GM12878 (cell line): ENCODE results near the gene RPL12. TPM values are rescaled to one million over a fixed set of nuclear protein-coding genes. Genes with fewer than 3 reads are reported as not detected.

ENCODE experiments used
- ATAC-seq: fragments of 200-7000 bp; cut with Tn5 transposase; 3 replicates; pipeline ENCODE4 v1.9.1; 2020; ENCODE audit warnings: mild to moderate bottlenecking, moderate library complexity
- BruUV-seq: library from RNA; stranded (reverse); fragments of 400-500 nt; replicated peaks from 2 replicates; lab custom pipeline; 2021; lab: Mats Ljungman, UMichigan
- CTCF ChIA-PET: fragments of 300-600 bp; sonication (Branson Sonifier 250); formaldehyde crosslinking; extraction: SDS; loops from one replicate; lab custom pipeline; 2021; ENCODE audit warnings: inconsistent platforms; lab: Yijun Ruan, JAX
- POLR2A ChIA-PET: fragments of 350-600 bp; formaldehyde crosslinking; extraction: SDS; loops from one replicate; lab custom pipeline; 2021; ENCODE audit warnings: inconsistent platforms; lab: Charles Lee
- RAD21 ChIA-PET: fragments of 300-600 bp; sonication (Branson Sonifier 250); formaldehyde crosslinking; loops from one replicate; lab custom pipeline; 2023; ENCODE audit warnings: antibody characterized with exemption; ENCODE audit not compliant: unreplicated experiment; lab: Charles Lee
- SMC1A ChIA-PET: fragments of 300-600 bp; sonication (Branson Sonifier 250); formaldehyde crosslinking; loops from one replicate; lab custom pipeline; 2023; ENCODE audit not compliant: unreplicated experiment, uncharacterized antibody; lab: Charles Lee
- DNase-seq: peaks from one replicate; pipeline ENCODE4 v3.0.0-alpha.2; 2011; ENCODE audit warnings: low read depth, low spot score
- FAIRE-seq: peaks from 3 replicates; lab custom pipeline; 2011; peaks lifted over from hg19 to GRCh38; lab: Jason Lieb, UNC
- H2AFZ ChIP-seq: 2 replicates; pipeline ENCODE4 v1.6.0; 2011; ENCODE audit warnings: low read depth, low read length, control low read depth; ENCODE audit not compliant: control insufficient read depth
- H3K27ac ChIP-seq: 2 replicates; pipeline ENCODE4 v1.5.1; 2011; ENCODE audit warnings: control low read depth; ENCODE audit not compliant: control insufficient read depth, insufficient read depth
- H3K27me3 ChIP-seq, 2 experiments: replicated peaks in 1 of 2; 2 replicates each; pipeline versions ENCODE4 v1.6.0 to v1.6.1; 2011; ENCODE audit warnings: low read length in 1 of 2; ENCODE audit not compliant: control insufficient read depth in 2 of 2, insufficient read depth in 2 of 2
- H3K36me3 ChIP-seq, 2 experiments: 2 replicates each; pipeline ENCODE4 v1.5.1; 2011; ENCODE audit warnings: low read length in 1 of 2; ENCODE audit not compliant: control insufficient read depth in 2 of 2, insufficient read depth in 2 of 2
- H3K4me1 ChIP-seq: 2 replicates; pipeline ENCODE4 v1.6.1; 2011; ENCODE audit warnings: mild to moderate bottlenecking, low read length, moderate library complexity, mixed read lengths; ENCODE audit not compliant: control insufficient read depth, insufficient read depth
- H3K4me2 ChIP-seq: 2 replicates; pipeline ENCODE4 v1.6.0; 2011; ENCODE audit warnings: control low read depth; ENCODE audit not compliant: control insufficient read depth, insufficient read depth
- H3K4me3 ChIP-seq: fragments of 200-600 bp; sonication (generic); 2 replicates; pipeline ENCODE4 v1.5.1; 2016
- H3K79me2 ChIP-seq: 2 replicates; pipeline ENCODE4 v1.6.0; 2011; ENCODE audit warnings: low read length; ENCODE audit not compliant: control insufficient read depth, insufficient read depth
- H3K9ac ChIP-seq: 2 replicates; pipeline ENCODE4 v1.8.0; 2011; ENCODE audit warnings: low read length, control low read depth, mixed read lengths; ENCODE audit not compliant: control insufficient read depth, insufficient read depth
- H3K9me3 ChIP-seq: replicated peaks from 3 replicates; pipeline ENCODE4 v1.5.1; 2011; ENCODE audit warnings: mild to moderate bottlenecking, low read length; ENCODE audit not compliant: control insufficient read depth, insufficient read depth
- H4K20me1 ChIP-seq: 2 replicates; pipeline ENCODE4 v1.6.0; 2011; ENCODE audit not compliant: control insufficient read depth, insufficient read depth
- HDGF ChIP-seq: fragments of 450-650 bp; IDR thresholded peaks from 2 replicates; pipeline ENCODE4 v1.6.1; 2016; ENCODE audit warnings: antibody characterized with exemption
- KAT2A ChIP-seq: conservative IDR thresholded peaks from 2 replicates; pipeline ENCODE4 v1.6.1; 2011; ENCODE audit warnings: low read depth, low read length; ENCODE audit not compliant: control insufficient read depth
- KLF5 ChIP-seq: fragments of 450-650 bp; IDR thresholded peaks from 2 replicates; pipeline ENCODE4 v1.6.1; 2014; ENCODE audit warnings: mild to moderate bottlenecking; ENCODE audit not compliant: partially characterized antibody
- MTA2 ChIP-seq: fragments of 450-650 bp; IDR thresholded peaks from 2 replicates; pipeline ENCODE4 v1.6.1; 2016; ENCODE audit warnings: low read depth, mild to moderate bottlenecking, moderate library complexity
- NRF1 ChIP-seq: conservative IDR thresholded peaks from 2 replicates; pipeline ENCODE4 v1.6.1; 2011; ENCODE audit warnings: mild to moderate bottlenecking, low read depth, low read length, improper control_type of control experiment
- SMAD1 ChIP-seq: fragments of 450-650 bp; IDR thresholded peaks from 2 replicates; pipeline ENCODE4 v1.6.1; 2018; ENCODE audit warnings: mild to moderate bottlenecking, low read depth; ENCODE audit not compliant: partially characterized antibody
- USF1 ChIP-seq: IDR thresholded peaks from 2 replicates; pipeline ENCODE4 v1.6.1; 2011; ENCODE audit warnings: borderline replicate concordance, low read depth, mild to moderate bottlenecking, moderate library complexity, mixed read lengths, low read length; ENCODE audit not compliant: insufficient read depth; ENCODE audit errors: extremely low read length
- YBX1 ChIP-seq: fragments of 450-650 bp; IDR thresholded peaks from 2 replicates; pipeline ENCODE4 v1.6.1; 2016; ENCODE audit warnings: antibody characterized with exemption
- WGBS: methylation state at CpG from one replicate; pipeline ENCODE4 v1.1.6; 2016; ENCODE audit warnings: low lambda C conversion rate; ENCODE audit not compliant: insufficient replicate concordance, insufficient coverage; ENCODE audit errors: missing lambda C conversion rate; 5-methylcytosine and 5-hydroxymethylcytosine counted together
- in situ Hi-C: fragments of 300-500 bp; cut with MboI; formaldehyde crosslinking; loops from 9 replicates; pipeline ENCODE4 v1.14.3; 2018; ENCODE audit warnings: mixed read lengths
- intact Hi-C: fragments of 100-400 bp; cut with micrococcal nuclease; formaldehyde crosslinking; loops from one replicate; pipeline ENCODE4 v1.14.2; 2022; ENCODE audit not compliant: unreplicated experiment
- polyA plus RNA-seq, 11 experiments: library from polyadenylated mRNA; depleted of rRNA in 4 of 11; unstranded in 6 of 11; stranded (reverse) in 5 of 11; fragments of >200 nt; fragmentation: Nextera tagmentation in 4 of 11; fragmentation: Illumina TruSeq in 1 of 11; extraction: Ambion mirVana in 4 of 11; extraction: Trizol in 1 of 11; gene quantifications; 1 replicate in 1 of 11; 2 replicates in 10 of 11; pipeline versions ENCODE4 v1.2.1 to v1.2.3, GENCODE V29; 2011 to 2016; ENCODE audit warnings: inconsistent platforms in 2 of 11, missing spikeins in 2 of 11, low read depth in 1 of 11
- total RNA-seq, 4 experiments: library from RNA; depleted of rRNA in 3 of 4; stranded (reverse); fragments of >200 nt in 3 of 4; fragmentation: Illumina TruSeq in 1 of 4; extraction: Trizol in 1 of 4; gene quantifications; 2 replicates each; pipeline versions ENCODE4 v1.2.1 to v1.2.3, GENCODE V29; 2013 to 2021
- TF ChIP-seq, protein P1 (sequence below): IDR thresholded peaks from 2 replicates; pipeline ENCODE4 v1.6.1; 2012; ENCODE audit warnings: mild to moderate bottlenecking, low read depth, low read length

Gene RPL12
- total and polyA plus RNA-seq, 10 of the 15 experiments (the other 5 are each of a cell fraction or from before 2014, with no cell fraction given): 961 to 5,544 (median 2,858) TPM

- H3K9ac ChIP-seq: no peak overlapping the region
- no peaks in the 10 kb centered on the region for H4K20me1 ChIP-seq
- H3K36me3 ChIP-seq: peaks cover 6 to 14% of the 10 kb centered on the region in 2 experiments
- DNase-seq (no peak), FAIRE-seq (no peak), ATAC-seq (no peak)
- H3K79me2 ChIP-seq: no peaks in the 10 kb centered on the region
- H3K27me3 ChIP-seq: no peaks in the 10 kb centered on the region
- POLR2A ChIA-PET: no interaction called here
- RAD21 ChIA-PET: no interaction called here
- CTCF ChIA-PET: interaction anchor here (0.7 kb wide), 1 partner anchor 398 kb away, joined by 3 read pairs; no protein-coding TSS in a partner anchor
- H2AFZ ChIP-seq: no peak overlapping the region
- no peak overlapping the region for H3K4me3 ChIP-seq
- H3K9me3 ChIP-seq: no peaks in the 10 kb centered on the region
- H3K4me2 ChIP-seq: no peak overlapping the region
- 92% methylated on average over 11 of the region's 11 CpGs for WGBS
- TF ChIP-seq SMAD1 (no peak), USF1 (no peak), KLF5 (no peak), HDGF (no peak), YBX1 (no peak), NRF1 (no peak), MTA2 (no peak), KAT2A (no peak)
- TF ChIP-seq, protein P1, sequence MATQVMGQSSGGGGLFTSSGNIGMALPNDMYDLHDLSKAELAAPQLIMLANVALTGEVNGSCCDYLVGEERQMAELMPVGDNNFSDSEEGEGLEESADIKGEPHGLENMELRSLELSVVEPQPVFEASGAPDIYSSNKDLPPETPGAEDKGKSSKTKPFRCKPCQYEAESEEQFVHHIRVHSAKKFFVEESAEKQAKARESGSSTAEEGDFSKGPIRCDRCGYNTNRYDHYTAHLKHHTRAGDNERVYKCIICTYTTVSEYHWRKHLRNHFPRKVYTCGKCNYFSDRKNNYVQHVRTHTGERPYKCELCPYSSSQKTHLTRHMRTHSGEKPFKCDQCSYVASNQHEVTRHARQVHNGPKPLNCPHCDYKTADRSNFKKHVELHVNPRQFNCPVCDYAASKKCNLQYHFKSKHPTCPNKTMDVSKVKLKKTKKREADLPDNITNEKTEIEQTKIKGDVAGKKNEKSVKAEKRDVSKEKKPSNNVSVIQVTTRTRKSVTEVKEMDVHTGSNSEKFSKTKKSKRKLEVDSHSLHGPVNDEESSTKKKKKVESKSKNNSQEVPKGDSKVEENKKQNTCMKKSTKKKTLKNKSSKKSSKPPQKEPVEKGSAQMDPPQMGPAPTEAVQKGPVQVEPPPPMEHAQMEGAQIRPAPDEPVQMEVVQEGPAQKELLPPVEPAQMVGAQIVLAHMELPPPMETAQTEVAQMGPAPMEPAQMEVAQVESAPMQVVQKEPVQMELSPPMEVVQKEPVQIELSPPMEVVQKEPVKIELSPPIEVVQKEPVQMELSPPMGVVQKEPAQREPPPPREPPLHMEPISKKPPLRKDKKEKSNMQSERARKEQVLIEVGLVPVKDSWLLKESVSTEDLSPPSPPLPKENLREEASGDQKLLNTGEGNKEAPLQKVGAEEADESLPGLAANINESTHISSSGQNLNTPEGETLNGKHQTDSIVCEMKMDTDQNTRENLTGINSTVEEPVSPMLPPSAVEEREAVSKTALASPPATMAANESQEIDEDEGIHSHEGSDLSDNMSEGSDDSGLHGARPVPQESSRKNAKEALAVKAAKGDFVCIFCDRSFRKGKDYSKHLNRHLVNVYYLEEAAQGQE: no peak
- in situ Hi-C loops (no loop called here), intact Hi-C loops (no loop called here)
- no peaks in the 10 kb centered on the region for H3K4me1 ChIP-seq
- BruUV-seq: no TSS peak
- no peak overlapping the region for H3K27ac ChIP-seq
- SMC1A ChIA-PET: no interaction called here
Measured at GRCh38 chr9:127485995-127486394, 34.8 kb upstream of the RPL12 start.
